B cell (primary cell): ENCODE results near the gene GPR146. TPM values are rescaled to one million over a fixed set of nuclear protein-coding genes. Genes with fewer than 3 reads are reported as not detected.

Experiments
- ATAC-seq: fragments of 200-7000 bp; cut with Tn5 transposase; one replicate; pipeline ENCODE4 v1.10.0; 2021; ENCODE audit warnings: low read depth, mild to moderate bottlenecking, moderate number of reproducible peaks, moderate library complexity
- CTCF ChIA-PET: fragments of 350-600 bp; sonication (Branson Sonifier 250); formaldehyde crosslinking; loops from one replicate; lab custom pipeline; 2021; ENCODE audit warnings: antibody characterized with exemption, inconsistent platforms; lab: Charles Lee
- POLR2A ChIA-PET: fragments of 350-600 bp; sonication (Branson Sonifier 250); formaldehyde crosslinking; loops from one replicate; lab custom pipeline; 2021; ENCODE audit warnings: antibody characterized with exemption; lab: Charles Lee
- DNase-seq: peaks from one replicate; pipeline ENCODE4 v3.0.0; 2013
- H2AFZ ChIP-seq: 2 replicates; pipeline ENCODE4 v1.6.1; 2012; ENCODE audit warnings: mild to moderate bottlenecking, low read depth, low read length; ENCODE audit not compliant: insufficient read depth, poor library complexity, severe bottlenecking
- H3K27ac ChIP-seq, 2 donors: 1 replicate in 1 of 2; 2 replicates in 1 of 2; pipeline ENCODE4 v1.5.1; 2012 to 2013; ENCODE audit warnings: low read length in 2 of 2, mild to moderate bottlenecking in 2 of 2, moderate library complexity in 1 of 2
- H3K27me3 ChIP-seq, 4 experiments: fragments of 200-600 bp in 1 of 4; sonication (generic) in 1 of 4; replicated peaks in 1 of 4; 1 replicate in 2 of 4; 2 replicates in 2 of 4; pipeline versions ENCODE4 v1.6.1 to v1.7.0; 2013 to 2016; ENCODE audit warnings: low read length in 3 of 4, mild to moderate bottlenecking in 2 of 4, mixed read lengths in 1 of 4, moderate library complexity in 1 of 4; ENCODE audit not compliant: insufficient read depth in 4 of 4, control insufficient read depth in 3 of 4; ENCODE audit errors: control extremely low read depth in 1 of 4
- H3K36me3 ChIP-seq, 2 experiments: replicated peaks in 1 of 2; 1 replicate in 1 of 2; 2 replicates in 1 of 2; pipeline versions ENCODE4 v1.6.1 to v1.7.1; 2013; ENCODE audit warnings: low read length in 1 of 2; ENCODE audit not compliant: insufficient read depth in 2 of 2, control insufficient read depth in 1 of 2; ENCODE audit errors: control extremely low read depth in 1 of 2, extremely low read depth in 1 of 2
- H3K4me1 ChIP-seq, 2 donors: fragments of 200-600 bp in 1 of 2; sonication (generic) in 1 of 2; 1 replicate in 1 of 2; 2 replicates in 1 of 2; pipeline versions ENCODE4 v1.5.1 to v1.6.1; 2013 to 2017; ENCODE audit warnings: low read length in 2 of 2; ENCODE audit not compliant: control insufficient read depth in 2 of 2, insufficient read depth in 2 of 2
- H3K4me2 ChIP-seq: replicated peaks from 2 replicates; pipeline ENCODE3; 2012; ENCODE audit warnings: mild to moderate bottlenecking, low read depth, low read length; ENCODE audit not compliant: poor library complexity, severe bottlenecking
- H3K4me3 ChIP-seq, 5 experiments: fragments of 200-600 bp in 1 of 5; sonication (generic) in 1 of 5; 1 replicate in 3 of 5; 2 replicates in 2 of 5; pipeline versions ENCODE4 v1.5.1 to v1.7.0; 2011 to 2016; ENCODE audit warnings: low read length in 4 of 5, mild to moderate bottlenecking in 4 of 5, low read depth in 2 of 5, control low read depth in 1 of 5, moderate library complexity in 1 of 5; ENCODE audit not compliant: insufficient read depth in 1 of 5; ENCODE audit errors: control extremely low read depth in 1 of 5, extremely low read depth in 1 of 5
- H3K79me2 ChIP-seq: fragments of 200-600 bp; sonication (generic); one replicate; pipeline ENCODE4 v1.6.0; 2016; ENCODE audit warnings: low read length; ENCODE audit not compliant: control insufficient read depth, insufficient read depth
- H3K9ac ChIP-seq: fragments of 200-600 bp; sonication (generic); 2 replicates; pipeline ENCODE4 v1.6.1; 2017; ENCODE audit warnings: mild to moderate bottlenecking, low read length, moderate library complexity
- H3K9me3 ChIP-seq, 3 donors: one replicate each; pipeline versions ENCODE4 v1.6.1 to v1.7.1; 2013; ENCODE audit warnings: low read length in 2 of 3; ENCODE audit not compliant: control insufficient read depth in 2 of 3, insufficient read depth in 1 of 3; ENCODE audit errors: control extremely low read depth in 1 of 3
- H4K20me1 ChIP-seq: 2 replicates; pipeline ENCODE4 v1.6.0; 2012; ENCODE audit warnings: mild to moderate bottlenecking, low read length; ENCODE audit not compliant: insufficient read depth, control insufficient read depth, poor library complexity, severe bottlenecking
- H3K27ac Mint-ChIP-seq: one replicate; pipeline ENCODE4 v1.8.0; 2021; ENCODE audit warnings: mixed read lengths
- H3K27me3 Mint-ChIP-seq: one replicate; pipeline ENCODE4 v1.8.0; 2021; ENCODE audit warnings: mixed read lengths
- H3K4me1 Mint-ChIP-seq: one replicate; pipeline ENCODE4 v1.8.0; 2021; ENCODE audit warnings: mixed read lengths
- H3K4me3 Mint-ChIP-seq: one replicate; pipeline ENCODE4 v1.8.0; 2021; ENCODE audit warnings: mixed read lengths
- H3K9me3 Mint-ChIP-seq: one replicate; pipeline ENCODE4 v1.8.0; 2022; ENCODE audit warnings: mixed read lengths; ENCODE audit not compliant: insufficient read depth
- CTCF ChIP-seq: fragments of 200-600 bp; IDR thresholded peaks from one replicate; pipeline ENCODE4 v1.8.0; 2022; ENCODE audit warnings: antibody characterized with exemption, mild to moderate bottlenecking
- EZH2 ChIP-seq: IDR thresholded peaks from 2 replicates; pipeline ENCODE4 v1.6.1; 2012; ENCODE audit warnings: borderline replicate concordance, low read depth, mild to moderate bottlenecking, moderate library complexity, low read length; ENCODE audit not compliant: insufficient read depth, poor library complexity, severe bottlenecking
- WGBS: methylation state at CpG from one replicate; pipeline ENCODE4 v1.1.5; 2013; ENCODE audit warnings: missing lambda C conversion rate; ENCODE audit not compliant: insufficient coverage; 5-methylcytosine and 5-hydroxymethylcytosine counted together
- intact Hi-C: fragments of 100-400 bp; cut with micrococcal nuclease; formaldehyde crosslinking; loops from one replicate; pipeline ENCODE4 v1.10.0; 2022
- polyA plus RNA-seq: library from polyadenylated mRNA; depleted of rRNA; stranded (reverse); fragments of >200 nt; gene quantifications from 2 replicates; pipeline ENCODE4 v1.2.3, GENCODE V29; 2012
- total RNA-seq, 2 donors: library from RNA; stranded (reverse); fragments of 120-200 nt in 1 of 2; gene quantifications; 1 replicate in 1 of 2; 2 replicates in 1 of 2; pipeline versions ENCODE4 v1.2.3 to v1.2.4, GENCODE V29; 2013 to 2022

GPR146 gene
- total and polyA plus RNA-seq, 2 donors (not counting 1 experiment from before 2014, with no cell fraction given): 4.2 to 45.4 TPM

DNA sequence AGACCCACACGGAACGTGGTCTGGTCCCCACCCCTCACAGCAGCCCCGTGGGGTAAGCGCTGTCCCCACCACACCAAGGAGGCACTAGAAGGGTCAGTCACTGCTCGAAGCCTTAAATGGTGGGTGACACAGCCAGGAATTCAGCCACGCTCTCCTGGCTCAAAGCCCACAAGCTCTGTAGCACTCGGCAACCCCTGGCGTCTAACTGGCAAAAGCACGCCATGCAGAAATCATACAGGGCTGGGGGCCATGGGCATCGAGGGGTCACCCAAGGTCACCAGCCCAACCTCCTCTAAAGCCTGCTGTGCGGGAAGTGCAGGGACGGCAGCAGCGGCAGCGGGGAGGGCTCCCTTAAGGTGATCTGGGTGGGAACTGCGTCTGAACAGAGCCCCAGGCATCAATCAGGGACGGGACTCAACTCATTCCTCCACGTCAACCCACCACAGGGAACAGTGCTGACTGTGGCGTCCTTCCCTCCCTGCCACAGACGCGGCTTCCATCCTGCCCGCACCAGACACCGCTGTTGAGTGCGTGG is 51.3 kb downstream of the GPR146 start:
- peaks cover 2% of the 10 kb centered on the region for H3K4me1 Mint-ChIP-seq
- Histone ChIP-seq H3K27me3 (no peaks in the 10 kb centered on the region), H3K4me3 (no peak overlapping the region), H2AFZ (no peak overlapping the region), H3K36me3 (no peaks in the 10 kb centered on the region), H3K4me2 (no peak overlapping the region), H3K79me2 (peaks cover 4% of the 10 kb centered on the region), H3K9ac (no peak overlapping the region), H3K27ac (no peak overlapping the region), H3K9me3 (peaks cover 0 to 7% (median 0%) of the 10 kb centered on the region in 3 donors), H3K4me1 (no peaks in the 10 kb centered on the region), H4K20me1 (no peaks in the 10 kb centered on the region)
- H3K27me3 Mint-ChIP-seq: no peaks in the 10 kb centered on the region
- H3K4me3 Mint-ChIP-seq: no peak overlapping the region
- CTCF ChIA-PET: no interaction called here
- H3K9me3 Mint-ChIP-seq: no peaks in the 10 kb centered on the region
- 93% methylated on average over 22 of the region's 23 CpGs for WGBS
- POLR2A ChIA-PET: interaction anchor here (0.7 kb wide), 1 partner anchor 70 kb away, joined by 4 read pairs; no protein-coding TSS in a partner anchor
- ATAC-seq: no peak
- no peak for DNase-seq
- intact Hi-C loops: no loop called here
- H3K27ac Mint-ChIP-seq: no peak overlapping the region
- no peak for TF ChIP-seq CTCF
- no peak for TF ChIP-seq EZH2

DNA sequence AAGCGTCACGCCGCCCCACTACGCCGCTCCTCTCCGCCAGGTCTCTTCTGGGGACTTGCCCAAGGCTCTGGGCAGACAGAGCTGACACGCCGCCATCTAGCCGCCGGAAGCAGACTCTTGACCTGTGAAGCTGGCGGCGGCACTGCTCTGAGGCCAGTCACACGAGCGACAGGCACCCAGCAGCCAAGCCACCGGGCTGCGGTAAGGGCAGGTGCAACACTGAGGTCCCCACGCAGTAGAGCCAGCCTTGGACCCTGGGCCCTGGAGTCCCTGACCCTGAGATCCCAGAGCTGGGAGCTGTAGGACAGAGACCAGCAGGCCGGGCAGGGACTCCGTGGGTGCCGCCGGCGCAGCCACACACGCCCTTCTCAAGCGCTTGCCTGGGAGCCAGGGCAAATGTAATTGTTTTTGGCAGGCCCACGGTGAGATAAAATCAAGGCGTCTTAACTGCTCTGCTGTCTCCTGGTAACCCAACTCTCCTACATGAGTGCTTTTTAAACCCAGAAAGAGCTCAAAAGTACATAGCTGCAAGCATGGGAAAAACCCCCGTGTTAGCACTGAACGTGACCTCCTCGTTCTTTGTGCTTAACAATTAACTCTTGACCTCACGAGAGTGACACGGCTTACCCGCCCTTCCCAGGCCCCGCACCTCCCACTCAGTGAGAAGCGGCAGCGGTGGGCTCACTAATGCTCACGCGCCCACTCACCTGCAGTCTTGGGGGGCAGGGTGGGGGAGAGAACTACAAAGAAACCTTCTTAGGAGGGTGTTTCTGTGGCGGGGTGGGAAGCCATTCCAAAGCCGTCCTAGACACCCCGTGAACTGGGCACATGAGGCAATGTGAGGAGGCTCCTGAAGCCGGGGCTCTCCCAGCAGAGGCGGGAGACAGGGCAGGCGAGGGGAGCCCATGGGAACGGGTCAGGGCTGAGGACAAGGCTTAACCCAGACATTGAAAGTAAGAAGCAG is 52.1 kb downstream of the GPR146 start:
- Histone ChIP-seq H3K4me1 (no peaks in the 10 kb centered on the region), H3K4me3 (no peak overlapping the region), H3K27me3 (no peaks in the 10 kb centered on the region), H3K79me2 (peaks cover 4% of the 10 kb centered on the region), H3K36me3 (no peaks in the 10 kb centered on the region), H3K9ac (no peak overlapping the region), H3K4me2 (no peak overlapping the region), H4K20me1 (no peaks in the 10 kb centered on the region), H3K27ac (no peak overlapping the region), H3K9me3 (peaks cover 0 to 7% (median 0%) of the 10 kb centered on the region in 3 donors), H2AFZ (no peak overlapping the region)
- ATAC-seq (no peak), DNase-seq (no peak)
- no peak for TF ChIP-seq EZH2
- TF ChIP-seq CTCF: no peak
- WGBS: 95% methylated on average over 43 of the region's 44 CpGs
- ChIA-PET CTCF (interaction anchor here (0.9 kb wide), 1 partner anchor 103 kb away, joined by 3 read pairs; no protein-coding TSS in a partner anchor), POLR2A (no interaction called here)
- peaks cover 2% of the 10 kb centered on the region for H3K4me1 Mint-ChIP-seq
- intact Hi-C loops: no loop called here
- H3K9me3 Mint-ChIP-seq: no peaks in the 10 kb centered on the region
- H3K27me3 Mint-ChIP-seq: no peaks in the 10 kb centered on the region
- no peak overlapping the region for H3K27ac Mint-ChIP-seq
- no peak overlapping the region for H3K4me3 Mint-ChIP-seq
